ENCODE results near the gene IFIT2. TPM values are rescaled to one million over a fixed set of nuclear protein-coding genes. Genes with fewer than 3 reads are reported as not detected.
"Not testable (repeated sequence)": the region's sequence is repeated elsewhere in the genome, so short reads cannot be mapped to it uniquely, and the experiment has no call there.

IFIT2 gene
- total RNA-seq (2021), result 1.7 and 1.9 TPM in 2 replicates
- Bru-seq, nascent RNA, result percentile 36 among the genes with signal in this experiment
- BruChase-seq, experiment 1, labeled RNA remaining after a 2-hour chase, result percentile 53 among the genes with signal in this experiment
- percentile 35 among the genes with signal in this experiment for BruChase-seq, experiment 2, labeled RNA remaining after a 6-hour chase
- long read RNA-seq, transcript IFIT2-201 (2 exons, 3,489 nt), result major isoform, 13 of 13 reads
- long read RNA-seq, partial matches to known transcripts, result 0 of 13 reads
- long read RNA-seq, other reads (novel, unspliced or antisense), result 0 of 13 reads

DNA sequence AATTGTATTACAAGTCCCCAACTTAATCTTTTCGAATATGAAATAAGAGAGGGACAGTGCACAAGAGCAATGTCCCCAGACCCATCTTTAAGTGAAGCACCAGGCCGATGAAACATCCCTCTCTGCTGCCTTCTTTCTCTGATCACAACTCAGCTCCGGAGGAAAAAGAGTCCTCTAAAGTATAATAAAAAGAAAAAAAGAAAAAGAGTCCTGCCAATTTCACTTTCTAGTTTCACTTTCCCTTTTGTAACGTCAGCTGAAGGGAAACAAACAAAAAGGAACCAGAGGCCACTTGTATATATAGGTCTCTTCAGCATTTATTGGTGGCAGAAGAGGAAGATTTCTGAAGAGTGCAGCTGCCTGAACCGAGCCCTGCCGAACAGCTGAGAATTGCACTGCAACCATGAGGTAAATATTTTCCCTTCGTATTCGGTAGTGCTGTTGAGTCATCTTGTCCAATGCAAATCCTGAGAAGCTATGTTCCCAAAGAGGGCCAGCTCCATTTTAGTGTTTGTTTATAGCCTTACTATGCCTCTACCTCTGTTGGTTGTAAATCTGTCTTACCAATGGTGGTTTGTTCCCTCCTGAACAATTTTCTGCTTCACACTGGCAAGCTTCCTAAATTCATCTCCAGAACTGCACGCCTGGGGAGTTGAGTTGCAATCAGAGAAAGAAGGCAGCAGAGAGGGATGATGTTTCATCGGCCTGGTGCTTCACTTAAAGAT, at the start of gene IFIT2:
Gene IFIT2 (plus strand): TSS at position 326 of the 725 bp plus-strand sequence. CDS start 78 bp downstream, at position 404.
- no peaks in the 10 kb centered on the region for H3K27me3 ChIP-seq (replicated peaks; ENCODE audit: insufficient read depth, low read depth, low read length, poor library complexity)
- ChIA-PET CTCF (interaction anchor here (1.0 kb wide), 1 partner anchor 67 kb away, joined by 4 read pairs; no protein-coding TSS in a partner anchor), POLR2A (ENCODE audit: low non-redundant PET) (no interaction called here)
- DNase-seq (ENCODE audit: low spot score), result peak; percentile 55
- no peaks in the 10 kb centered on the region for H3K36me3 ChIP-seq (ENCODE audit: insufficient read depth, low read length, poor library complexity, severe bottlenecking)
- H3K4me1 ChIP-seq (ENCODE audit: insufficient read depth, low read length, poor library complexity, severe bottlenecking), result peaks cover 7% of the 10 kb centered on the region
- TF ChIP-seq, protein P1, sequence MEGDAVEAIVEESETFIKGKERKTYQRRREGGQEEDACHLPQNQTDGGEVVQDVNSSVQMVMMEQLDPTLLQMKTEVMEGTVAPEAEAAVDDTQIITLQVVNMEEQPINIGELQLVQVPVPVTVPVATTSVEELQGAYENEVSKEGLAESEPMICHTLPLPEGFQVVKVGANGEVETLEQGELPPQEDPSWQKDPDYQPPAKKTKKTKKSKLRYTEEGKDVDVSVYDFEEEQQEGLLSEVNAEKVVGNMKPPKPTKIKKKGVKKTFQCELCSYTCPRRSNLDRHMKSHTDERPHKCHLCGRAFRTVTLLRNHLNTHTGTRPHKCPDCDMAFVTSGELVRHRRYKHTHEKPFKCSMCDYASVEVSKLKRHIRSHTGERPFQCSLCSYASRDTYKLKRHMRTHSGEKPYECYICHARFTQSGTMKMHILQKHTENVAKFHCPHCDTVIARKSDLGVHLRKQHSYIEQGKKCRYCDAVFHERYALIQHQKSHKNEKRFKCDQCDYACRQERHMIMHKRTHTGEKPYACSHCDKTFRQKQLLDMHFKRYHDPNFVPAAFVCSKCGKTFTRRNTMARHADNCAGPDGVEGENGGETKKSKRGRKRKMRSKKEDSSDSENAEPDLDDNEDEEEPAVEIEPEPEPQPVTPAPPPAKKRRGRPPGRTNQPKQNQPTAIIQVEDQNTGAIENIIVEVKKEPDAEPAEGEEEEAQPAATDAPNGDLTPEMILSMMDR (conservative IDR thresholded peaks at IDR 0.05; ENCODE audit: low read depth, low read length), result no peak
- no peak for TF ChIP-seq EZH2 (IDR thresholded peaks at IDR 0.05; ENCODE audit: borderline replicate concordance, low read depth, low read length, poor library complexity, severe bottlenecking)
- peak within 1 kb of the TSS; percentile 83 for H3K27ac ChIP-seq (ENCODE audit: low read depth, low read length, poor library complexity, severe bottlenecking)
- H3K4me3 ChIP-seq (ENCODE audit: low read depth, low read length, poor library complexity, severe bottlenecking), result peak within 1 kb of the TSS; percentile 48
- BruUV-seq (replicated peaks), result TSS peak; percentile 71
- H3K9me3 ChIP-seq (ENCODE audit: low read depth, low read length, poor library complexity, severe bottlenecking), result no peaks in the 10 kb centered on the region
- intact Hi-C loops (cut with micrococcal nuclease; ENCODE audit: unreplicated experiment), result no loop called here

DNA sequence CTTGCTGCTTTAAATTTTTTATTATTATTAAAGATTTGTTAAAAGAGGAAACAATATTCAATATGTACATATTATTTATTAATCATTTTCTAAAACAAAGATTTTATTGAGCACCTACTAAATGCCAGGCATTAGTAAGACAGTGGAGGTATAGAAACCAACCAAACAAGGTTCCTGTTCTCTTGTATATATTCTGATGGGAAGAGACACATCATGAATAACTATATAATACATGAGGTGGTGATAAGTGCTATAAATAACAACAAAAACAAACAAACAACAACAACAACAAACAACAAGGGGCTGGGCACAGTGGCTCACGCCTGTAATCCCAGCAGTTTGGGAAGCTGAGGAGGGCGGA, 49.6 kb upstream of the IFIT2 start:
- Histone ChIP-seq H3K27me3 (replicated peaks; ENCODE audit: insufficient read depth, low read depth, low read length, poor library complexity) (no peaks in the 10 kb centered on the region), H3K4me1 (ENCODE audit: insufficient read depth, low read length, poor library complexity, severe bottlenecking) (peaks cover 6% of the 10 kb centered on the region), H3K4me3 (ENCODE audit: low read depth, low read length, poor library complexity, severe bottlenecking) (no peak overlapping the region), H3K9me3 (ENCODE audit: low read depth, low read length, poor library complexity, severe bottlenecking) (peaks cover 4% of the 10 kb centered on the region), H3K27ac (ENCODE audit: low read depth, low read length, poor library complexity, severe bottlenecking) (no peak overlapping the region), H3K36me3 (ENCODE audit: insufficient read depth, low read length, poor library complexity, severe bottlenecking) (no peaks in the 10 kb centered on the region)
- CTCF ChIA-PET, result no interaction called here
- no peak for TF ChIP-seq EZH2 (IDR thresholded peaks at IDR 0.05; ENCODE audit: borderline replicate concordance, low read depth, low read length, poor library complexity, severe bottlenecking)
- TF ChIP-seq, protein P1 (conservative IDR thresholded peaks at IDR 0.05; ENCODE audit: low read depth, low read length), result no peak
- intact Hi-C loops (cut with micrococcal nuclease; ENCODE audit: unreplicated experiment), result no loop called here
- POLR2A ChIA-PET (ENCODE audit: low non-redundant PET), result no interaction called here
- BruUV-seq (replicated peaks), result no TSS peak
- no peak for DNase-seq (ENCODE audit: low spot score)

DNA sequence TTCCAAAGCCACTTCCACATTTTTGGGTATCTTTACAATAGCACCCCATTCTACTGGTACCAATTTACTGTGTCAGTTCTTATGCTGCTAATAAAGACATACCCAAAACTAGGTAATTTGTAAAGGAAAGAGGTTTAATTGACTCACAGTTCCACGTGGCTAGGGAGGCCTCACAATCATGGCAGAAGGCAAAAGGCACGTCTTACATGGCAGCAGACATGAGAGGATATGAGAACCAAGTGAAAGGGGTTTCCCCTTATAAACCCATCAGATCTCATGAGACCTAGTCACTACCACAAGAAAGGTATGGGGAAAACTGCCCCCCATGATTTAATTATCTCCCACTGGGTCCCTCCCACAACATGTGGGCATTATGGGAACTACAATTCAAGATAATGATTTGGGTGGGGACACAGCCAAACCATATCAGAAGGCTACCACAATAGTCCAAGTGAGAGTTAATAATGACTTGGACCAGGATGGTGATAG, 46.7 kb upstream of the IFIT2 start:
- POLR2A ChIA-PET (ENCODE audit: low non-redundant PET); H3K9me3 ChIP-seq (ENCODE audit: low read depth, low read length, poor library complexity, severe bottlenecking); H3K27ac ChIP-seq (ENCODE audit: low read depth, low read length, poor library complexity, severe bottlenecking); H3K36me3 ChIP-seq (ENCODE audit: insufficient read depth, low read length, poor library complexity, severe bottlenecking); intact Hi-C loops (cut with micrococcal nuclease; ENCODE audit: unreplicated experiment); H3K4me3 ChIP-seq (ENCODE audit: low read depth, low read length, poor library complexity, severe bottlenecking); H3K4me1 ChIP-seq (ENCODE audit: insufficient read depth, low read length, poor library complexity, severe bottlenecking); BruUV-seq (replicated peaks); H3K27me3 ChIP-seq (replicated peaks; ENCODE audit: insufficient read depth, low read depth, low read length, poor library complexity); DNase-seq (ENCODE audit: low spot score): not testable (repeated sequence)
- CTCF ChIA-PET, result interaction anchor here (0.6 kb wide), 1 partner anchor 216 kb away, joined by 7 read pairs; no protein-coding TSS in a partner anchor

All from A673 (cell line).